Measurements from ENCODE around the gene DLG1. TPM values are rescaled to one million over a fixed set of nuclear protein-coding genes. Genes with fewer than 3 reads are reported as not detected.

DLG1 gene
- polyA plus RNA-seq, 3 donors = 77.3 to 84.0 (median 81.9) TPM

DNA sequence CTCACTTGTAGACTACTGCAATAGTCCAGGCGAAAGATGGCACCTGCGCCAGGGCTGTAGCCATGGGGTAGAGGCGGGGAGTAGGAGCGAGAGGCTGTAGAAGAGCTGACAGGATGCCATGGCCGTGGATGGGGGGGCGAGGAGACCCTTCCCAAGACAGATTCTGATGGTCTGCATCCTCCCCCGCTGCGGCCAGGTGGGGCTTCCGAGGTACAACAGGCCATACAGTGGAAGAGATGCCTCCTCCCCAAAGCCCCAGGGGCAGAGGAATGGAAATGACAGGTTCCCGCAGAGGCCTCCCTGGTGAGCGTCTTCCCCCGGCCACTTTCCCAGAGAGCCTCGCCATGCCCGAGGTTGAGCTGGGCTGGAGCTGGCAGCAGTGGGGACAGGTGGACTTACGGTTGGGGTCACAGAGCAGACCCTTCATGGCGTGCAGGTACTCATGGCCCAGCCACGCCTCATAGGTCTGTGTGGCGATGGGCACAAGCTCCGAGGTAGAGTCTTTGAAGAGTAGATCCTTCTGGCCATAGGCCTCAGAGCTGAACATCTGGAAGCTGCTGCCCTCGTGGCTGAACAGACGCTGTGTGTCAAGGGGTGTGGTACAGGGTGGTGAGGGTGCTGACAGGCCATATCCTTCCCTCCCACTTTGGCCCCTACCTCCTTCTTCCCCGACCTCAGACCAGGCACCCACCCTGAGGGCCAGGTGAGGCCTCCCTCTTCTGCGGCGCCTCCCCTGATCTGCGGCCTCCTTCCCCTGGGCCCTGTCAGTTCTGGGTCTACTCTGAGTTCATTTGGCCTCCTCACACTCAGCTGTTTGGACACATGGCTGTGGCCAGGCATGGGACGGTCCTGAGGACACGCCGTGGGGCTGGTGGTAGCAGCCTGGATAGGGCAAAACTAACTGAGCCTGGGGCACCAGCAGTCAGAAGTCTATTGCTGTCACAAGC, 282.3 kb downstream of the DLG1 start:
- DNase-seq (ENCODE audit: extremely low read depth in 1 of 11, low read depth in 9 of 11, low spot score in 4 of 11) = no peak

DNA sequence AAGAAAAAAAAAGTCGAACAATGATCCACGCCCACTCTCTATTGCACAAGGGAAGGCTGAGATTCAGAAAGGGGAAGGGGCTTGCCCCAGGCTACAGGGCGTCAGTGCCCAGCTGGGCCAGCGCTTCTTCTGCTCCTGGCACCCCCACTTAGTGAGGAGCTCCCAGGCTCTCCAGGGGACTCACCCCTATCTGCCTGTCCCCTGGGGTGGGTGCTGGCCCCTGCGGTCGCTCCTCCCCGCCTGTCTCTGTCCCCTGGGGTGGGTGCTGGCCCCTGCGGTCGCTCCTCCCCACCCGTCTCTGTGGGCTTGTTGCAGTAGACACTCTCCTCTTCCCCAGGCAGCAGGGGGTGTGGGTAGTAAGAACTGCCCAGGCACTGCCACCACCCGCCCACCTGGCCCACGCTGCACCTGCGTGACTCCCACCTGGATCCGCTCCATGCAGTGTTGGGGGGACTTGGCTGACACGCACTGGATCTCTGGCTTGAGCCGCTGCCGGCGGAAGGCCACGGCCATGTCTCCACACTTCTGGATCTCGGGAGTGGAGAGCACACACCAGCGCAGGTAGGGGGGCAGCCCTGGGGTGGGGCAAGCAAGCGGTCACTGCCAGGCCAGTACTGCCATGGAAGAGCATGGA, 283.4 kb downstream of the DLG1 start:
- DNase-seq (ENCODE audit: extremely low read depth in 1 of 11, low read depth in 9 of 11, low spot score in 4 of 11) = no peak

DNA sequence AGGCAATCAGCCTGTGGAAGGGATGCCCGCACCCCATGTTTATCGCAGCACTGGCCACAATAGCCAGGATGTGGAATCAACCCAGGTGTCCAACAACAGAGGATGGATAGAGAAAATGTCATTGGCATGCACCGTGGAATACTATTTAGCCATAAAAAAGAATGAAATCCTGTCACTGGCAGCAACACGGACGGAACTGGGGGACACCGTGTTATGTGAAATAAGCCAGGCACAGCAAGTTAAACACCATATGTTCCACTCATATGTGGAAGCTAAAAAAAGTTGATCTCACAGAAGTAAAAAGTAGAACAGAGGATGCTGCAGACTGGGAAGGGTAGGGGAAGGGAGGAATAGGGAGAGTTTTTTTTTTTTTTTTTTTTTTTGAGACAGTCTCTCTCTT, 284.4 kb downstream of the DLG1 start:
- no peak for DNase-seq (ENCODE audit: extremely low read depth in 1 of 11, low read depth in 9 of 11, low spot score in 4 of 11)

DNA sequence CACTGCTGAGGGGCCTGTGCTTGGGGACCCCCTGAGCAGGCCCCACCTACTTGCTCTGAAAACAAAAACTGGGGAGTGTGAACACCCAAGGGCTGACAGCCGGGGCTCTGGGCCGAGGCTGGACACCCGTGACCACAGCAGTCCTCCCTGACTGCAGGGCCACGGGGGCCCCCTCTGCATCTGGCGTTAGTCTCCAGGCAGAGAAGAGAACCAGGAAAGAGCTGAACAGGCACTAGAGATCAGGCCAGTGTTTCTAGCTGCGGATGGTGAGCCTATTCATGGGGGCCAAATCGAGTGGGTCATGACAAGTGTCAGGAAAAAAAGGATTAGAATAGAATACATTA, 285.9 kb downstream of the DLG1 start:
- DNase-seq (ENCODE audit: extremely low read depth in 1 of 11, low read depth in 9 of 11, low spot score in 4 of 11) = no peak

DNA sequence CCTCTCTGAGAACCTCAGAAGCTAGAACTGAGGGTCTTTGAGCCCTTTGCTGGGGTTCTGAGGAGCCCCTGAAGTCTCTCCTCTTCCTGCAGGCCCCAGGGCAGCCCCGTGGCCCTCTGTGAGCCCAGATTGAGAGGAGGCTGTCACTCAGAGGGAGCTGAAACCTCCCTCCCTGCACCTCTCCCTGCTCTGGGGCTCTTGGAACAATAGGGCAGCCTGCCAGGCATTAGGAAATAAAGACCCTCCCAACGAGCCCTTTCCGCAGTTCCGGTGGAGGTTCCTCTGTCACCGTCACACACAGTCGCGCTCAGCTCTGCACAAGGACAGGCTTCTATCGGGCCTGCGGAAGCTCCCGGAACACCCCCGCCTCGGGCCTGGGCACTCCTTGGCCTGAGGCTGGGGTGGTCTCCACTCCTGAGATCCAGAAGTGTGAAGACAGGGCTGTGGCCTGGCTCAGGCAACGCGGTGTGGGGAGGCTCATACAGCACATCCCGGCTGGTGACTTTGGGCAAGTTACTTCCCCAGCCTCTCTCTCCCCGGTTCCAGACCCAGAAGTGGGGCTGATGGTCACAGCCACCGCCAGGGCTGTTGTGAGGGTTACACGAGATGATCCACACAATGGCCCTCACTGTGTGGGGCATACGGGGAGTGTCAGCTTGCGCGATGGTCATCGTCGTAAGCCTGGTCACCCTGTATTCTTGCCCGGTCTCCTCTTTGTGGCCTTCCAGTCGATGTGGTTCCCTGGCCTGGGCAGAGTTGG, 286.5 kb downstream of the DLG1 start:
- DNase-seq (ENCODE audit: extremely low read depth in 1 of 11, low read depth in 9 of 11, low spot score in 4 of 11) = no peak

DNA sequence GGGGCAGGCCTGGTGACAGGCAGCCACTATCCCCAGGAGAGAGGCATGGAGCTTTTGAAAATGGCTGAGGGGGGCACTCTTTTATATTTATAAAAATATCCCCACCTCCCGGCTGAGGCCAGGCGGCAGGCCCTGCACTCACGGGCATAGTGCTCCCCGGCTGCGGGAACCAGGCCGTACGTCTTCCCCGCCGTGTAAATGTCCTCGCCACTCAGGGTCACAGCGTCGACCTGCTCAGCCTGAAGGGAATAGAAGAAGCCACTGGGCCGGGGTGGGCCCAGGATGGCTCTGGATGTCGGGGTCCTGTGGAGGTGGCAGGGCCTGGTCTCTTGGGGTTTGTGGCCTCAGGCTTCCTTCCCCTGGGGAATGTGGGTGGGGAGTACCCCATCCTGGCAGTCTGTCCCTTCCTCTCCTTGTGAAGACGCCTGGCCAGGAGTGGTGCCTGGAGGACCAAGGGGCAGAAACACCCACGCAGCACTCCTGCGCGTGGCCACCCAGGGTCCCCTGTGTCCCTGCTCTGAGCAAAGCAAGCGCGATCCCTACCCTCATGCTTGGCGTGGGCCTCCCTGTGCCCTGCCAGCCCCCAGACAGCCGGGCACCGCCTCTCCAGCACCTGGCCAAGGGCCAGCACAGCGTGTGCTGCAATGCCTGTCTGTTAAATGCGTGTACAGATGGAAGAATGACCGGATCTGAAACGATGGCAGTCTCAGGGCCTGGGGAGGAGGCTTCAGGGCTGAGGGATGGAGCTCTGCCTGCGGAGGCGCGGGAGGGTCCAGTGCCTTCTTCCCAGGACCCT, 287.7 kb downstream of the DLG1 start:
- DNase-seq (ENCODE audit: extremely low read depth in 1 of 11, low read depth in 9 of 11, low spot score in 4 of 11) = no peak

DNA sequence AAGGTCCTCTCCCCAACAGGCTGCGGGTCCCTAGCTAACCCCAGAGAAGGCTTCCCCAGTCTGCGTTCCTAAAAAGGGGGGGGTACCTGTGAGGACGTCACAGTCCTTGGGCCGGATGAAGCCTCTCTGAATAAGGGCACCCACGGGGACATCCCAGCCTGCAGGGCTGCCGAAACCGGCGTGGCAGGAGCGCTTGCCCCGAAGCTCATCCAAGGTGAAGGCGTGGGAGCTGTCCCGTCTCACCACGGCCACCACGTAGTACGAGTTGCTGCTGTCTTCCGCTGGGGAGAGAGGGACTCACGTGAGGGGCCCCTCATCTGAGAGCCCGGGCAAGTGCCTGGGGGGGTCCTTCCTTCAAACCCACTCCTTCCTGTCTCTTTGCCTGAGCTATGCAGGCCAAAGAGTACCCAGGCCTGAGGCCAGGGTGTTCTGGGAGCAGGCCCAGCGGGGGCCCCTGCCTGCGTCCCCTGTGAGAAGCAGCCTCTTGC, 288.8 kb downstream of the DLG1 start:
- DNase-seq (ENCODE audit: extremely low read depth in 1 of 11, low read depth in 9 of 11, low spot score in 4 of 11) = no peak

DNA sequence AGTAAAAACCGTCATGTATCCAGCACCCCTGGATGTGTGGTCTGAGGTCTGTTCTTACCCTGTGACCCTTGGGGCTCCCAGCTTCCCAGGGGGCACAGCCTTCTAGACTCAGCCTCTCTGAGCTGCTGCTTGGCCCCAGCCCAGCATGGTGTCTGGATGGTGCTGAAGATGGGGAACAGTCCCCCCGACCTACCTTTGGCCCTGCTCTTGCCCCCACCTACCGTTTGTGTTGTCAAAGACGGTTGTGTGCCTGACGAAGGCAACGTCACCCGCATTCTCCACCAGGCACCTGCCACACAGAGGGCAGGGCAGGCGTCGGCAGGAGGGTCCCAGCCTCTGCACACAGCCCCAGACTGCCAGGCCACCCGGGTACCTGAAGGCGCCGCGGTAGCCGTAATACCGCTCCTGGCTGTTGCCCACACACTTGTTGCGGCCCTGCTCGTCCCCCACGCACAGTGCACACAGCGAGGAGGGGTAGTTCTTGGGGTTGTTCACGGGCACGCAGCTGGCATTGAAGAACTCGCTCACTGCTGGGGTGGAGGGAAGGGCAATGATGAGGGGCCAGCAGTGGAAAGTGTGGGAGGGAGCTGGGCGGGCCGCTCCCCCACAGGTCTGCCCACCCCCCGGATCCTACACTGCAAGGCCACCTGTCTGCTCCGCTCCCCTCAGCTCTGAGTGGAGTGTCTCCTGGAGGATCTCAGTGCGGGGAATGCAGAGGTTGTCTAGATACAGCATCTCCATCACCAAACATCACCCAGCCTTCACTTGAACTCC, 289.8 kb downstream of the DLG1 start:
- DNase-seq (ENCODE audit: extremely low read depth in 1 of 11, low read depth in 9 of 11, low spot score in 4 of 11) = no peak

DNA sequence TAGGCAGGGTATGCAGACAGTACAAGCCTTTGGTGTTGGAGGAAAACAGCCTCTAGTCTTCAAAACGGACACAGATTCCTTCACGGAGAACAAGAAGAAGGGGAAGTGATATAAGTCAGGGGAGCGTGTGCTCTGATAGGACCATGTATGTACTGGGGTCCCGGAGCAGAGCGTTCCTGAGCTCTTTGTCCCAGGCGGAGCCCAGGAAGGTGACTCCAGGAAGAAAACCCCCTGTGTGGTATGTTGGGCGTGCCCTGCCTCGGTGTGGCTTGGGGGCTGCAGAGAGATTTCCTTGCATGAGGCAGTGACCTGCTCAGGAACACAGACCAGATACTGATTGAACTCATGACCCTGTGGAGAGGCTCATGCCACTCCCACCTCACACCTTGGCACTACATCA, 290.5 kb downstream of the DLG1 start:
- DNase-seq (ENCODE audit: extremely low read depth in 1 of 11, low read depth in 9 of 11, low spot score in 4 of 11) = no peak

DNA sequence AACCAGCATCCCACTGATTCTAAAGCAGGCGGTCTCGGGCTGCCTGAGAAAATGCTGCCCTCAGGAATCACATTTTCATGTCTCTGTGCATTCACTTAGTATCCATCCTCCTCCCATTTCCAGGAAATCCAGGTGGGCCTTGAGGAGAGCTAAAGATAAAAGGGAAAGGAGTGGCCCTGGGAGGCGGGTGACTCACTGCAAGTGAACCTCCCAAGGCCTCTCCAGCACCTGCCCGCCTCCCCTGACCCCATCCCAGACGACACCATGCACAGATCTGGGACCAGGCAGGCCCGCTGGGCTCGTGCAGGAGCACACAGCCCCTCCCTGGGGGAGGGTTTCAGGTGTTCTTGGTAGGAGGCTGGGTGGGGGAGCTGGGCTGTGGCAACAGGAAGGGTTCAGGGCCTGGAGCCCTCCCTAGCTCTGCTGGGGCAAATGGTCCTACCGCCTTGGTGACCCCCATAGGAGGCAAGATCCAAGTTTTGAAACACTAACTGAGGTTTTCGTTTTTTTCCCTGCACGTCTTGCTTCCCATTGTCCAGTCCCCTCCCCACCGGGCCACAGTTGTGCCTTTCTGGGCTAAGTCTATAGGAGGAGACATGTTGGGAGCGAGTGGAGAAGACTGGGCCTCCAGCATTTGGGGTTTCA, 291.0 kb downstream of the DLG1 start:
- no peak for DNase-seq (ENCODE audit: extremely low read depth in 1 of 11, low read depth in 9 of 11, low spot score in 4 of 11)

DNA sequence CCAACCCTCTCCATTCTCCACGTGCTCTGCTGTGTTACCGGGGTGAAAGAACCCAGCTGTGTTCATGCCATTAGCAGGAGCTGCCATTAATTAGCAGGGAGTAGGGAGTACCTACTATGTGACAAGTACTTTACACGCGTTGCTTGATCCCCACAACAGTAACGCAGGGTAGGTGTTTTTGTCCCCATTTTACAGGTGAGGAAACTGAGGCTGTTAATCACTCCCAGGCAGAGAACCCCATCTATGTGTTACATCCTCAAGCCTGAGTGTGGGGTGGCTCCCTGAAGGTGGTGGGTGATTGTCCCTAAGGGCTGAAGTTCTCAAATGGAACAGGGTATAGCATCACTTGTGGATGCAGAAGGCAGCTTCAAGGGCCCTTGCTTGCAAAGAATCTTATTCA, 291.6 kb downstream of the DLG1 start:
- DNase-seq (ENCODE audit: extremely low read depth in 1 of 11, low read depth in 9 of 11, low spot score in 4 of 11) = no peak

DNA sequence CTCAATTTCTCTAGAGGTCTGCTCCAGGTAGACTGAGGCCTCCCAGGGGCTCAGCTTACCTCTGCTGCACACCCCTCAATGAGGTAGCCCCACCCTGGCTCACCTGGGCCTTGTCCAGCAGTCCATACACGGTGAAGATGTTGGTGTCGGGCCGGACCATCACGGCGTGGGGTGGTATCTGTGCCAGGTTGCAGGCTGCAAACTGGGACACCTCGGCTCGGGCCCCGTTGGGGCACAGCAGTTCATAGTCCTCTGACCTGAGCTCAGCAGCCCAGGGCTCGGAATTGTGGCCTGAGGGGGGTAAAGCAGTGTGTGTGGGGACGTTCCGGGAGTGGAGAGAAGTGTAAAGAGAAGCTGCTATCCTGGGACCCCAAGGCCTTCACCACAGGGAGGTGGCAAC, 292.0 kb downstream of the DLG1 start:
- no peak for DNase-seq (ENCODE audit: extremely low read depth in 1 of 11, low read depth in 9 of 11, low spot score in 4 of 11)

DNA sequence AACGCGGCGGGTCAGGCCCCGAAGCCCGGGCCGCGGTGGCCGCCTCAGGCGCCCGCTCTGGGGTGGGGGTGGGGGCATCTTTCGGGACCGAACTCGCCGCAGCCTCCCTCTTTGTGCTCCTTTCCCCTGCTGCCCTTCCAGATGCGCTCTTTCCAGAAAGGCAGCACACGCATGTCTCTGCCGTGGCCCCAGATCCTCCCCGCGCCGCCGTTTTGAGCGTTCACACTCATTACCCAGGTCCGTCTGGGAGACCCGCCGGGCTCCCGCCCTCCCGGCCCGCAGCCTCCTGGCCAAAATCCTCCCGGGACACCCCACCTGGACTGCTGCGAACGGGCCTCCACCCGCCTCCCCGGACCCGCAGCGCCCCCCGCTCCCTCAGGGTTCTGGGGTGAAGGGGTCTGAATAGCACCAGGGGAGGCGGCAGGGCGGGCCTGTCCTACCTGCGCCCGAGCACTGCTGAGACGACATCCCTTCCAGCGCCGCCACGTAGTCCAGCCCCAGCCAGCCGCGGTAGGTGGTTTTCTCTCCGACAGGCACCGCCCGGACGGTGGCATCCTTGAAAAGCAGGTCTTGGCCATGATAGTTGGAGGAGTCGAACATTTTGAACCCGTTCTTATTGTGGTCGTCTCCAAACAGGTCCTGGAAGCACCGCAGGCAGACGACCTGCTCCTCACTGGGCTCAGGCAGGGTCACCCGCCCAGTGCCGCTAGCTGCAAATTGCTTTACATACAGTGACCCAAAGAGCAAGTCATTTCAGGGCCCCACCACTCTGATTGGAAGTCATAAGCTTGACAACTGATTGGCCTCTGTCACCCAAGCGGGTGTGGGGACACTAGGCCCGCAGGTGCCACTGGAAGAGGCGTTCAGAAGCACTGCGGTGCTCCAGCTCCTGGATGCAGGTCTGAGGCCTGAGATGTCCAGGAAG, 294.7 kb downstream of the DLG1 start:
- no peak for DNase-seq (ENCODE audit: extremely low read depth in 1 of 11, low read depth in 9 of 11, low spot score in 4 of 11)

DNA sequence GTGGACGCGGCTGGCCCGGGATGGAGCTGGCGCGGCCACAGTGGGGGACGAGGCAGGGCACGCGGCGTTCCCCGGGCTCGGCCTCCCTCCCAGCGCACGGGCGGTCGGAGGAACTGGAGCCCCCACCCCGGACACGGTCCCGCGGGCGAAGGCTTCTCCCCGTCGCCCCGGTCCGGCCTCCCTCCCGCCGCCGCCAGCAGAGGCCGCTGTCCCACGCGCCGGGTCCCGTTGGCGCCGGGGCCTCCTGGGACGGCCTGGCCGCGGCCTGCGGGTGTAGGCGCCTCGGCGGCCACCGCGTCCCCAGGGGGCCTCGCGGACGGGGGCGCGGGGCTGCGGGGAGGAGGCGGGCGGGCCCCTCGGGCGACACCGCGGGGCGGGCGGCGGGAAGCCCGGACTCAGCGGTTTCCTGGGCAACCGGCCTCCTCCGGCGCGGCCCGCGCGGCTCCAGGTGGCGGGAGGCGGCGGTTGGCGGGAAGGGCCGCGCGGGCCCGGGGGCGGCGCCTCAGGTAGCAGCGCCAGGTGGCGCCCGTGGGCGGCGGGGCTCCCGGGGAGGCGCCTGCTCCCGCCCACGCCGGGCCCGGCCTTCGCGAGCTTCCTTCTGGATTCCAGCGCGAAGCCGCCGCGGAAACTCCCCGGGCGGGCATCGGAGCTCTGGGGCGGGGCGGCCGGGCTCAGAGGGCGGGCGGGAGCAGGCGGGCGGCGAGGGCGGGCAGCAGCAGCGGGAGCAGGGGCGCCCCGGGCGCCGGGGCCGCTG, 295.5 kb downstream of the DLG1 start:
- DNase-seq (ENCODE audit: extremely low read depth in 1 of 11, low read depth in 9 of 11, low spot score in 4 of 11) = peak in 4 of 11 donors; percentile 65 to 70 (median 68)

DNA sequence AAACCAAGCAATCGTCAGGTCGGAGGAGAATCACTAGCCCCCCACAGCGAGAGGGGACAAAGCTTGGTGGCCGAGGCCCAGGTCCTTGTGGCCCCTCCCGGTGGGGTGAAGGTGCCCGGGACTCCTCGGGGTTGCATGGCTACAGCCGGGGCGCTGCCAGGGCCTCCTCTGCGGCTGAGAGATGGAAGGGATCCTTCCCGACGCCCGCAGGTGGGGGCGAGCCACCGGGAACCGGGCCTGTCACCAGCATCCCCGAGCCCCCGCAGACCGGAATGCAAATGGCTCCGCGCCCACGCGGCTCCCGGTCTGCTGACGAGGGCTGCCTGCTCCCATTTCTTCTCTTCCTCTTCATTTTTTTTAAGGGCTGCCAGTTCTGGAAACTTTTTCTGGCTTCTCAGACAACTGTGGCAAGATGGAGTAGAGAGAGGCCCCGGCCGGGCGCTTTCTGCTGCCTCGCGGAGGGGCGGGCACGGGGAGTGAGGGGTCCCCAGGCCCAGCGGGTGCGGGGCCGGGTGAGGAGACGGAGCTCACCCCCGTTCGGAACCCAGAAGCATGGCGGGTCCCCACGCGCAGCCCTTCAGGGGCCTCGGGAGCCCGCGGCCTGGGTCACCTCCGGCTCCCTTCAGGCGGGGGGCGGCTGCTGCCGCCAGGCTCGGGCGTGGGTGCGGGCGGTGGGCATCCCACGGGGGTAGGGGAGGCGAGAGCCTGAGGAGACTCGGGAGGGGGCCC, 296.3 kb downstream of the DLG1 start:
- DNase-seq (ENCODE audit: extremely low read depth in 1 of 11, low read depth in 9 of 11, low spot score in 4 of 11) = no peak

Data from renal cortex interstitium (tissue), 11 donors.